Suppressor macrophage treated with lipopolysaccharide for 1 hour (primary cell): Measurements from ENCODE around the gene DACT2.
"Not testable (repeated sequence)": the region's sequence is repeated elsewhere in the genome, so short reads cannot be mapped to it uniquely, and the experiment has no call there.

Experiments
- DNase-seq, 3 donors: peaks; one replicate each; pipeline ENCODE4 v3.0.0-alpha.2; 2020 to 2022

DACT2 gene

DNA sequence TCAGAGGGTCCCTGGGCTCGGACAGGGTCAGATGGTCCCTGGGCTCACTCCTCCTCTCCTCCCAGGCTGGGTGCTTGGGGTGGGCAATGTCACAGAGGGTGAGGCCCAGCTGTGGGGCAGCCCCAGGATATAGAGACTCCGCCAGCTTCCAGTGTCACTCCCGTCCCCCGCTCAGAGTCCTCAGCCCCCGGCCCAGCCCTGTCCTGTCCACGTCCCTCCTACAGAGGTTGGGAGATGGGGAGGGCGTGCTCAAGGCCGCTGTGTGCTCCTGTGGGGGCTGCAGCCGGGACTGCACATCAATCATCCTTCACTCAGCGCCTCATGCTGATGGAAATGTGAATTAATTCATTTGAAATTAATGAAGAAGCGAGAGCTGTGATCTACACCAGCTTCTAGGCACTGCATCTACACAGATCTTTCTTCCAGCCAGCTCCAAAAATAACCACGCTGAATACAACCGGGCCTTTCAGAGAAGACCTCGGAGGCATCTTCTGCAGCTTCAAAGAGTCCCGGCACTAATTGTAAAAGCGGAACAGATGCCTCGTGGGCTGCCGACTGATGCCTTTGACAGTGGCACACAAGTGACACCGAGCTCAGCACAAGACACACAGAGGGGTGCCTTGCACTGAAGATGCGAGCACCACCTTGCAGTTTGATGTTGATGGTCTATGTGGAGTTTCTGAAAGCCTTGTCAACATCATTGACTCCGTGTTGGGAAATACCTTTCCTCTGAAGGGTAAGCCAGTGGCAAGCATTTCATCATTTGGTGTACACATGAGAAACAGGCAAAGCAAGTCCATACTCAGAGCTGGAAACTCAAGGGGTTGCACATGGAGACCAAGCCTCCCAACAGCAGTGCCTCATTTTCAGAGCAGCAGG, 39.3 kb downstream of the DACT2 start:
- DNase-seq, result no peak

DNA sequence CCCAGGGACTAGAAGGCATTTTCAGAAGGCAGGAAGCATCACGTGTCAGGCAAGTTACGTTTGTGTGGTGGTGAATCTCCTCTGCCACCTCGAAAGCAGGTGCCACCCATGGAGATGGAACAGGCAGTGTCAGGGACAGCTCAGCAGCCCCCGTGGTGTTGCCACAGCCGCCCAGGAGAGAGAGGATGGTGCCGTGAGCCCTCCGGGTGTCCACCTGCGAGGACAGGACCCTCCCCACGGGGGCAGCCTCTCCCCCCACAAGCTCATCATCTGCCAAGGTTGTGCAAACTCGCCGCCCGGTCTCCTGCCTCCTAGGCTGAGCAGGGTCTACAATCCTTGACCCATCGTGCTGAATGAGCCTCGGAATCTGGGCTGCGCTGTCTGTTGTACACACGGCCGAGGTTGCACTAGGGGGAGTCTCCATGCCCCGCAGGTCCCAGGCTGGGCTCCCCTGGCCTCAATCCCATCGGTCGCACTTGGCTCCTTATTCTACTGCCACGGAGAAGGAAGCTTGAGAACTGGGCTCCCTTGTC, 40.1 kb downstream of the DACT2 start:
- no peak for DNase-seq

DNA sequence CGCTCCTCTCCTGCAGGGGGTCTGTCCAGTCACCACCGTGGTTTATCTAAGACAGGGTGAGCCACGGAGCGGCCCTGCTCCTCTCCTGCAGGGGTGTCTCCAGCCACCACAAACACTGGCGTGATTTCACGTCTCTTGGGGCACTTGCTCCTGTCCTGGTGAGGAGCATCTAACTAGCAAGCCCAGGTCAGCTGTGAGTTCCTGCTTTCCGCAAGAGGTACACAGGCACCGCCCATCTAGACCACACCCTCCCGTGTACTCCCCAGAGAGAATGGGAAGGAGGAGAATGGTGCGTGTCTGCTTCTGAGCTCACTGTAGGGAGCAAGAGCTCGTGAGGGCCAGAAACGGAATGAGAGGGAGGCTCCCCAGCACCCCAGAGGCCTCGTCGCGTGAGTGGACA, 40.7 kb downstream of the DACT2 start:
- no peak for DNase-seq

DNA sequence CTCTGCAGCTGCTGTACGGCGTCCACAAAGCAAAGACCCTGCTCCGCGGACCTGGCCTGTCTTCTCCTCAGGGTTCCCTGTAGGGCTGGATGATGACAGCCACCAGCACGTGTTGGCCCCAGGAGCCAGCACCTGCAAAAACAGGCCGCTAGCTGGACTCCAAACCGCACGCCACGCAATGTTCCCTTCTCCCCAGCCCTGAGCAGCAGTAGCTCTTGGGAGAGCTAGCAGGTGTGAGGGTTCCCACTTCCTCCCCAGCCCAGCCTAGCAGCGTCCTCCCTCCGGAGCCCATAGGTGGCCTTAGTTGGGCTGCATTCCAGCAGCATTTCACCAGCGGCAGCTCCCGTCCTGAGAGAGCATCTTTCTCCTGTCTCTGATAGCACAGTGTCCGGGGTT, 42.3 kb downstream of the DACT2 start:
- DNase-seq, result no peak

DNA sequence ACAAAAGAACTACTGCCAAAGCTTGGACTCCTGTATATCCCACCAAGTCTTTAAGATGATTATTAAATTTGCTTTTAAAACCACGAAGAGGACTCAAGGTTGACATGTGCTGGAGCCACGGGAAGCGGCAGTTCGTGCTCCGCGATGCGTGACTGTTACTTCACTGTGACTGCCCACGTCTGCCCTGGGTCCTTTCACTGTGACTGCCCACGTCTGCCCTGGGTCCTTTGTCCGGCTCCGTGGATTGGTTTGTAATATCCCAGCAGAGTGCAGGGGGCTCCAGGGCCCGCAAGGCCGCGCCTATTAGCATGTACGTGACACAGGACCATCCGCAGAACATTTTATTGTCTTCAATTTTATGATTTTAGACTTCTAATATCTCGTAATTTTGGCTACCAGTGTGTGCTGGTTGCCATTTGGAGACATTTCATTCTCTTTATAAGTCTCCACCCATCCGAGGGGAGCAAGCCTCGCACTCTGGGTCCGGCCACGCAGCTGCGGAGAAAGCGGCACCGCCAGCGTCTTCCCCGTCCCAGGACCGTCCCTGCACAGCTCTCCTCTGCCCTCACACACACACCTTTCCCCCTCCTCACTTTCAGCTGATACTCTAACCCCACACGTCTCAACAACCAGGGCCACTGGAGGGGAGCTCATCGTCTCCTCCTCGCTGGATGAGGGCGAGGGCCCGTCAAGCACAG, 42.9 kb downstream of the DACT2 start:
- no peak for DNase-seq

DNA sequence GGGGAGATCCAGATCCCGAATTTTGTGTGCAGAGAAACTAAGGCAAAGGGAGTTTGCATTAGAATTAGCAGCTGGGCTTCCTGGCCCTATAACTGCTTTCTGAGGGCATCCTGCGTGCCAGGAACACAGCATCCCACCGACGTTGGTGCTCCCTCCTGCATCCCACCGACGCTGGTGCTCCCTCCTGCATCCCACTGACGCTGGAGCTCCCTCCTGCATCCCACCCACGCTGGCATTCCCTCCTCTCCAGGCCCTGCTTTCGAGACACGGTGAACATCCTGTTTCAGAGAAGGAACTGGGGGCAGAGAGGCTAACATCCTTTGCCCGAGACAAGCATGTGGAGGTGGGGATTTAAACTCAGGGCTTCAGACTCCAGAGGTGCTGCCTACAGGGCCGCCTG, 44.4 kb downstream of the DACT2 start:
- no peak for DNase-seq

DNA sequence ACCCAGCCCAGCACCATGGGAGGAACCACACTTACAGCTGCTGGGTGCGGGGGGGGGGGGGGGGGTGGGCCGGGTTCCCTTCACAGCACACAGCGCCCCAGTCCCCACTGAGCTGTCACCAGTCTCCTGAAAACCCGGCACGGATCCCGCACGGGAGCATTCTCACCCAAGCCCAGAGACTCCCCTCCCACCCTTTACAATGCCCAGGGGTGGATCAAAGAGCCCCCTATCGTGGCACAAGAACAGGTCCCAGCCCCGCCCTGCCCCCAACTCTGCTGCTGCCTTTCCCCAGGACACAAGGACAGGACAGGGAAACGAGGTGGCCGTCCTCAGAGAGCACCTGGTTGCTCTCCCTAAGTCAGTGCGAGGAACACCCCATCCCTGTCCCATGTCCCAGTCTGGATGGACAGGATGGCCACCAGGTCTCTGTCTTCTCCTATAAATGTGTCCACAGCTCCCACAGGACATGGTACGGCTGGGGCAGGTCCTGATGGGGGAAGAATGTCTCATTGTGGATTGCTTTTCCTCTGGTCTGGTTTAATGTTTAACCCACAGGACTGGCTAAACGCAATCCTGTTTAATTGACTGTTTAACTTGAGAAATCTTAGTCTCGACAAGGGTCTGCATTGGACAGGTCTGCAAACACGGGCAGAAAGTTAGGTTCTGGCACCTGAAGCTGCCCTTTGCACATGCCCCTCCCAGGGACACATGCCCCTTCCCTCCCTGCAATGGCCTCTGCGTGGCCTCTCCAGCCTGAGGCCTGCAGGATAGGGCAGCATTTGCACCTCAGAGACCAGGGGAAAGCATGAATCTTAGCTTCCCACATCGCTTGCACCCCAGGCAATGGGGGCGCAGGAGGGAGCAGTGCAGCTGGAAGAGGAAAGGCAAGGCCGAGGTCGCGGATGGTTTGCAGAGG, 45.3 kb downstream of the DACT2 start:
- no peak for DNase-seq

DNA sequence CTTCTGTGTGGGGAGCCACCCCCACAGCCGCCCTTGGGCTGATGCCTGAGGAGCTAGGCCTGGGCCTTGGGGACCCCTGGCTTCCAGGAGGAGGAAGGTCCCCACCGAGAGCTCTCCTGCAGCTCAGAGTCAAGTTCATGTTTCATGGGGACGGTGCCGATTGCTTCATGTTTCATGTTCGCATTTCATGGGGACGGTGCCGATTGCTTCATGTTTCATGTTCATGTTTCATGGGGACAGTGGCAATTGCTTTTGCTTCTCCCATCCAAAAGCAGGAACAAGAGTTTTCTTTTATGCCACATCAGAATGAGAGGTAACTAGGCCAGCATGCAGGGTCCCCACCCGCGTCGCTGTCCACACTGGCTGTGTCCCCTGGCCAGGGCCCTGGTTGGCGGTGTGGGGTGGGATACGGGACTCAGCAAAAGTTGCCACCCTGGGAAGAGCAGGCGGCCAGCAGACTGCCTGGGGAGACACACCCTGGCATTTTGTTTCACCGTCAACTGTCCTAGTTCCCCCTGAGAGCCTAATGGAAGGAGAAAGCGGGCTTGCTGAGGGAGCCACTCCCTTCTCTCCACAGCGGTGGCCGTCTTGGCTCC, 46.0 kb downstream of the DACT2 start:
- DNase-seq, result no peak

DNA sequence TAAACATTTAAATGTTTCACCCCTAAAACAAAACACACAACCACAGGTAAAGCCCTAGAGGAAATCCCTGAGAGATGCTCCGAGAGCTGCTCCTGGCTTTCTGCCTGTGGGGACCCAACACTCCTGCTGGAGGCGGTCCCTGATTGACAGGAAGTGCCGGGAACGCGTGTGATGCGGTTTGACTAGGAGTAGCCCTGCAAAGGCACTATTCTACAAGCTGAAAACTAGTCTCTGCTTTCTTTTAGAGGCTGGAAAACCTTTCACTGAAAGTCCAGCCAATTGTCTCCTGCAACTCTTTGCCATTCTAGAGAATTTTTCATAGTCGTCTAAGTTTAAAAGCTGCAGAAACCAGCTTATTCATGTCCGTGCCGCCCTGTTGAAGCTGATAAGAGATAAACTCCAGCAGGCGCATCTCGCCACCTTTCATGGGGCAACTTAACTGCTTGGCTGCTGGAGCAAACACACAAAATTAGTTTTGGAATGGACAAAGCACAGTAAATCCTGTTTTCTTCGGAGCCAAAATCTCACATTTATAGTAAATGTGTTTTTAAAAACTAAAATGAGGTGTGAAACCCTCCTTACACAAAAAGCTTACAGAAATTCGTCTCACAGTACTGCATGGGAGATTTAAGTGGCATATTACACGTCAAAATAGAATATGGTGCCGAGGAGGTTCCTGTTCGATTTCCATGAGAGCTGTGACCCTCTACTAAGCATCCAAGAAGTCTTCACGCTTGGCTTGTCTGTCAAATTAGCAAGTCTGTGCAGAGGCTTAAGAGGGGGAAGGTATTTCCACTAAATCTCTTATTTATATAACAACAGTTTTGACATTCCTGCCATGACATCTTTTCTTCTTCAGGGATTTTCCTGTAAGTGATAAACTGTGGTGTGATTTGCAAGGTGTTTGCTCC, 46.9 kb downstream of the DACT2 start:
- DNase-seq, result no peak

DNA sequence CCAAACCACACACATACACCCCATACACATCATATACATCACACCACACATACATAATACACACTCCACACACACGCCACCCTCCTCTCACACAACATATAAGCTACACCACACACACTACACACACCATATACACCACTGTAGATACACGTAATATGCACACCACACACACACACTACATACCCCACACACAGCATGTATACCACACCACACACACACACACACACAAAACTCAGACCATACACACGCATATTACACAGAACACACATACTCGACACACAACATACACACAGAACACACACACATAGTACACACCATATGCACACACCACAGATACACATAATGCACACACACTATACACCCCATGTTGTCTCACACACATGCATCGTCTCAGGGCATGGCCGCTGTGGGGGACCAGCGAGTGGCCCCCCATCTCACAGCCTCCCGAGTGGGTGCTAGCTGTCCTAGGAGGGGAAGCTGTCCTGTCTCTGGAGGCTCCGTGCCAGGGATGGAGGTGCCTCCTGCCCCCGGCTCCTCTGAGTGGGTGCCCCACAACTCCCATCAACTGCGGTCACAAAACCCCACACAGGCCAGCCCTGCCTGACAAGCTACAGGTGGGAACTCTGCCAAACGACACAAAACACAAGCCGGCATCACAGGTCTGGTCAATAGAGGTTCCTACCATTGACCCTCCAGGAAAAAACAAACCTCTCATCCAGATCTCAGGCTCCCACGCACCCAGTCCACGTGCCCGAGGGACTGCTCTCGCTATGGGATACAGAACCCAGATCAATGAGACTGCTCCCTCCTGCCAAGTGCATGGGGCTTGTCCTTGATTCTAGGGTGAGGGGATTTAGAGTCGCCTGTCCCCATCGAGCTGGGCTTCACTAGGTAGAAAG, 49.1 kb downstream of the DACT2 start:
- no peak for DNase-seq

DNA sequence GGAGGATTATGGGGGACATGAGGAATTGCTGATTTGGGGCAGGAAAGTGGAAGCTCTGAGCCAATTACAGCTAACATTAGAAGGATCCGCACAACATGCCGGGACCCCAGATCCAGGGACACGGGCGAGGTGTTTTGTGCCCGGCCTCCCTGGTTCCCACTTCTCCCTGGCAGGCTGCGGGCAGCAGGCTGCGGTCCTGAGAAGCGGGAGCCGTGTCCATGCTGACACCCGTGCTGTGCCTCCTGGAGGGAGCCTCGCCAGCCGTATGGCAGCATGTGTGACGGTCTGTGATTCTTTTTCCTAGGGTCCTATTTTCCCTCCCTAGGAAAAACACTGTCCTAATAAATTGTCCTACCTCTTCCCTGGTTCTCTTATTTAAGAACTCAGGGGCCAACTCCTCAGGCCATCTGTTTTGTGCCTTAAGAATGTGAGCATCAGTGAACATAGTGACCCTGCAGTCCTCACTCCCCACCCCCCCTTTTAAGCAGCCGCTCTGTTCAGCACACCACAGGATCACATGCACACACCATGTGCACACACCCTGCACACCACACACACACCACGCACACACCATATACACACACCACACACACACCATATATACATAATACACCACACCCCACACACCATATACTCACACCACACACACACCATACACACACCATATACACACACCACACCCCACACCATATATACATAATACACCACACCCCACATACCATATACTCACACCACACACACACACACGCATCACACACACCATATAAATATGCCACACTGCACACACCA, 49.9 kb downstream of the DACT2 start:
- DNase-seq, result no peak

DNA sequence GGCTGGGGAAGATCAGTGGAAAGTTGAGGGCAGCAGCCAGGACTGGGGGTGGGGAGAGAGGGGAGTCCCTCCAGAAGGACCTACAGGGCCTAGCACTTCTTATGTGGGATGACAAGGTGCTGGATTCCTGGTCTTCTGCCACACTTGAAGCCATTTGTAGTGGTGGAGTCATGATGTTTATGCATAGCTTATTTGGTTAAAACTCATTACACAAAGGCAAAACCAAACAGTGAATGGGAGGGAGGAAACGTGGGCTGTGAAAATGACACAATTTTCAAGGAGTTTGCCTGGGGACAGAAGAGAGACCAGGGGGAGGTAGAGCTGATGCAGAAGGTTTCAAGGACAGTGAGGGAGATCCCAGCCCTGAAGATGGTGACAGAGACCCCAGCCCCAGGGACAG, 50.8 kb downstream of the DACT2 start:
- DNase-seq, result no peak

DNA sequence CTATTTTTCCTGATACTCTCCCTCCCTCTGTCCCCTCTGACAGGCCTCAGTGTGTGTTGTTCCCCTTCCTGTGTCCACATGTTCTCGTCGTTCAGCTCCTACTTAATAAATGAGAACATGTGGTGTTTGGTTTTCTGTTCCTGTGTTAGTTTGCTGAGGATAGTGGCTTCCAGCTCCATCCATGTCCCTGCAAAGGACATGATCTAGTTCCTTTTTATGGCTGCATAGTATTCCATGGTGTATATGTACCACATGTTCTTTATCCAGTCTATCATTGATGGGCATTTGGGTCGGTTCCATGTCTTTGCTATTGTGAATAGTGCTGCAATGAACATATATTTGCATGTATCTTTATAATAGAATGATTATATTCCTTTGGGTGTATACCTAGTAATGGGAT, 51.8 kb downstream of the DACT2 start:
- not testable (repeated sequence) for DNase-seq

DNA sequence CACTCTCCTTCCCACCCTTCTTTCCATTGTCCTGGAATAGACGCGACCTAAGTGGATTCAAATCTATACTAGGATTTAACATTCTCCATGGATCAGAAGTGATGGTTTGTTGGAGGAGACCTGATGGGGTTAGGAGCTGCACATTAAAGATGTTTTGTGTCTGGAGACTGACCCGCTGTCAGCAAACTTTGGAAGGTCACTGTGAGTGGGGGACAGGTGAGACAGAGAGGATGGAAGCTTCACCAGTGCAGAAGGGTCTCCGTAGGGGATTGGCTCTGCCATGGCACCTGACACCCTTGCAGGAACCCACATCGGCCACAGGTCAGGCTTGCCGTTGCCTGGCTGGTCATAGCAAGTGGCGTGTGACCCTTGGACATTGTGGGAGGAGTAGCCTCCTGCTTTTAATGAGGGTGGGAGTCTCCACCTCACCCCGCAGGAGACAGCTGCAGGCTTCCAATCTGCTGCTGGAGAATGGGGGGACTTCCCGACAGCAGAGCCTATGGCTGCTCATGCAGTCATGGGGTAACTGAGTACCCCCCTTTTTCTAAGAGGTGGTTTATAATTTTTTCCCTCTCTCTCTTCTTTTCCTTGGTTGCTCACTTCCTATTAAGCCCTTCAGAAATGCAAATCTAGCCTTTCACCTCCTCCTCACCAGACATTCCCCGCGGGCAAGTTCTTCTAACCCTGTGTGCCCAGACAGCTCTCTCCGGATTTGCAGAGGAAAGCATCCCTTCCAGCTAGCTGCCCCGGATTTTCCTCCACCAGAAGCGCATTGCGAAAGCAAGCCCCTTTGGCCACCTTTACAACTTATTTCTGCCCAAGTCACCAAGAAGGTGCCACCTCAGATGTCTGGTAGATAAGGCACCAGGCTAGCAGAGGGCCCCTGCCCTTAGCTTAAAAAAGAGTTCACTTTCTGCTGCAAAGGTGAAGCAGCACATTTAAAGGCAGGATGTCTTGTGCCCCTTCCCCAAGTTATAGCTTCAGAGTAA, 53.5 kb downstream of the DACT2 start:
- DNase-seq, result no peak

DNA sequence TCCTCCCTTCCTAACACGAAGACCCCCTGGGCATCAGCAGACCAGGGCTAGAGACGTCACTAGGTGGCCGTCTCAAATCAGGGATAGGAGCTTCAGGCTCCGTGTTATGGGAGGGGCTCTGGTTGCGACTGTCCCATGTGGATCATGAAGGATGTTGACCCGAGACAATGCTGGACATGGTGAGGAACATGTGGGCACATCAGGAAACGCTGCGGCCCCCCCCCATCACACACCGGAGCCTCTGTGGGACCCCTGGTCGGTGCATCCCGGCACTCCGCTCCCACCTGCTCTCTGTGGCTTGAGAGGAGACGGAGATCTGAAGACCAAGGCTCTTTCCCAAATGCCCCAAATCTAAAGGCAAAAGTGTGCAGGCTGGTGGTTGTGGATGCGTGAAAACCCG, 54.2 kb downstream of the DACT2 start:
- DNase-seq, result no peak

DNA sequence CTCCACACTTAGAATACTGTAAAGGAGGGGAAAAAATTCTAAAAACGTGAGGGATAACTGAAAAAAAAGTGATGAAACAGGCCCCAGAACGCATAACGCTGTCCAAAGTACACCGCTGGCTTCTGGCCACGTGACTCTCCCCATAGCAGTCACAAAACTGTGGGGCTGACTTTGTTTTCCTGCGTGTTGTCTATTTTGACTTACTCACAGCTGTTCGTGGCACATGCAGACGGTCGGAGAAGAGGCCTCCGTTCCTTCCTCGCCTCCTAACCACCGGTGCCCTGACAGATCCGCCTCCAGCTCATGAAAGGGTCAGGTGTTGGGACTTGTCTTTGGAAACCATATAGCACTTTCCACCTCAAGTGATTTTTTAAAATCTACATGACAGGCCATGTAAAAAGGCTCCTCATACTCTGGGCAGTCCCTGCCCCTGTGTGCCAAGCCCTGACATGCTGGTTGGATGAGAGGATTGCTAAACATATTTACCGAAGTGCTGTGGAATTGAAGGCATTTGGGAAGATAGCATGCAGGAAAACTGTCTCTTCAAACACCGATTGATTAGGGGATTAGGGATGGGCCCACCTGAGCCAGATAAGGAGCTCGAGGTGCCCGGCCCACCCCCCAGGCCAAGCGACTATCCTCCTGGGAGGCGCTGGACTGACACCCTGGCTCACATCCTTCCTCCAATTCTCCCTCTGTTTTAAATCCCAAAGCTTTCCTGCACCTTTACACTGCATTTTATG, 54.8 kb downstream of the DACT2 start:
- DNase-seq, result no peak

DNA sequence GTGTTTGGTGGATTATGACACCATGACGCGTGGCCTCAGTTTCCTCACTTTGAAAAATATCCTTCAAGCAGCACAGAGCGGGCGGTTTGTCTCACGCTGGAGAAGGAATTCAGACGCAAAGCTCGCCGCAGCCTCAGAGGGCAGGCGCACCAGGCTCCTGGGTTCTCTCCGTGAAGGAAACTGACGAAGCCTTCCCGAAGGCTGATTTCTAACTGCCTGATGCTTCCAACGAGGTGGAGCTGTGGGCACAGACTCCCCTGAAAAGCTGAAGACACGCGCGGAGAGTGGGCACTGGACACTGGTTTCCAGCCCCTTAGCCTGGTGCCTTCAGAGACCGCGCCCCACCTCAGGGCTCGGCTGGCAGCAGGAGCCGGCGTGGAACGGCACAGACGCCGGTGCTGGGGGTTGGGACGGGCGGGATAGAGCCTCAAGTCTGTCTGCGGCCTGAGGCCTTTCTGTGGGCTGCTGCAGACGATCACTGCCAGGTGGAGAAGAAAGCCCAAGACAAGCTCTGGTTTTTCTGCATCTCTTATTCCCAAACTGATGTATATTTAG, 56.1 kb downstream of the DACT2 start:
- DNase-seq, result no peak
